Effector CD8-positive, alpha-beta T cell (primary cell): ENCODE data around the gene MATN1.

Experiments
- DNase-seq: peaks from one replicate; lab custom pipeline; 2025; lab: John Stamatoyannopoulos, UW

Gene MATN1

GRCh38 chr1:30731806-30732276, 8.5 kb upstream of the MATN1 start:
- DNase-seq = no peak

- no peak for DNase-seq
These were observed 7.9 kb upstream of the MATN1 start for GRCh38 chr1:30731109-30731805.

DNA sequence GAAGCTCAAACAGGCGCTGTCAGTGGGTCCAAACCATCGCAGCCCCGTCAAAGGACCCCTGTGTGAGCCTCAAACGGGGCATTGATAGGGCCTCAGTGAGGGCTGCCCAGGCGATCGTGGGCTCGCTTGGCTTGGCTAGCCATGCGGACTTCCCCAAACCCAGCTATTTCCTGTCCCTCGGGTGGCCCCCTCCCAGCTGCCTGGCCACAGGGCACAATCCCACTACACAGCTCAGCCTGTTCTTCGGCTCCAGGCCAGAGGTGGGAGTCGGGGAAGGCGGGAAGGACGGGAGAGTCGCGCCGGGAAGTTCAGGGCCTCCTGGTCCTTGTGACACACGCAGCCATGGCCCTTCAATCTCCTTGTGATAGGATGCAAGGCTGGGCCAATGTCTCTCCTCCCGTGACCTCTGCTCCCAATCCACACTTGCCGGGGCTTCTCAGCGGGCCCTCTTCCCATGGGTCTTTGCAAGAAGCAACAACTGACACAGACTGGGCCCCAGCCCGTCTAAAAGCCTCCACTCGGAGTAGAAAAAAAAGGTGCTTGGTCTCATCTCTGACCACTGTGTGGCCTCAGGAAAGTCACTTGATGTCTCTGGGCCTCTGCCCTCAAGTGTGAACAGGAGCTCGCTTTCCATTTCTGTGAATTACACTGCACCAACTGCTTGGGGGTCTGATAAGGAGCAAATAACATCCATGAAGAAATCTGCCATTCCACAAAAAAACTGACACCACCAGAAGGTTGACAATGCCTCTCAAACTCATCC, 7.1 kb upstream of the MATN1 start:
- DNase-seq = no peak

DNA sequence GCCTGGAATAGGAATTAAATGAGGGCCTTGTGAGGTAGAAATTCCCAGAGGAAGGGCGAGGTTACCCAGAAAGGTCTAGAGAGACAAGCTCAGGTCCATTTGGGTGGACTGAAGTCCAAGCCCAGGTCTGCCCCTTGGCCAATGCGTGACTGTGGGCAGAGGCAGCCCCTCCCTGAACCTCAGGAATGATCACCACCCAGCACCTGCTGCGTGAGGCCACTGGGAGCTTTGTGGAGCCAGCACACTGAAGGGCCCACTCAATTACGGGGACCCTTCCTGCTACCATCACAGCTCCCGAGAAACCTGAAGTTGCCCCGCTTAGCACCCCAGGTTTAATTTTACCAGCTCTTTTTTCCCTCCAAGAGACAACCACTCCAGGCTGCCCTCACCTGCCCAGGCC, 6.5 kb upstream of the MATN1 start:
- DNase-seq = no peak

- DNase-seq = no peak
These were observed 5.7 kb upstream of the MATN1 start for GRCh38 chr1:30728832-30729638.

DNA sequence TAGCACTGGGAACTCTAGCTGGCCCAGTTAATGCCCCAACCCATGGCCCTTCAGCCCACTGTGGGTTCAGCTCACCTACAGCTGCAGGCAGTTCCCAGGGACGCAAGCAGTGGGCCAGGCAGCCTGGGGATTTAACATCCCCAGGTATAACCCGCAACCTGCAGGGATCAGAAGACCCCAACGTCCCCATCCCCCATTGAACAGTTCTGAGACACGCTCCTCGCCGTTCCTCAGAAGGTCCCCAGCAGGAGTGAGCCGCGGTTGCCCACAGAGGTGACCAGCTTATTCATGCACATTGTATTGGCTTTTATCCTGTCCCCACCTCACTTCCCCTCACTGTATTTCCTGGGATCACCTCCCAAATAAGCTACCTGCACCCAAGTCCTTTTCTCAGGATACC, 5.0 kb upstream of the MATN1 start:
- DNase-seq = no peak

GRCh38 chr1:30727824-30728223, 4.4 kb upstream of the MATN1 start:
- DNase-seq = no peak

- DNase-seq = no peak
These were observed 3.6 kb upstream of the MATN1 start for GRCh38 chr1:30726773-30727684.

DNA sequence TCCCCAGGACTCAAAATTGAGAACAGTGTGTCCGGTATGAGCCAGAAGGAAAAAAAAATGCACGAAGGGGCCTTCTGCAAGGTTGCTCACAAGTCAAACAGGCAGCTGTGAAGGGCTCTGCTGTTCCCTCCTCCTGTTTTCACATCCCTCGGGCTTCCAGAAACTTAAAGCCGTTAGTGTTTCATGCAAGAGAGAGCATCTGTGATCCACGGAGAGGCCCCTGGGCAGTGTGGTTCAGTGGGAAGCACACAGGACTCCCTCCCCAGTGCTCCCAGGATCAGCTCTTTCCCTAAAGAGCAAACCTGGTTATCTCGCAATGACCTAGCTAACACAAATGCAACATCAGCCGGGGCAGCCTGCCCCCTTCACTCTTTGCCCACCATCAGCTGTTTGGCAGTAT, 2.9 kb upstream of the MATN1 start:
- no peak for DNase-seq

DNA sequence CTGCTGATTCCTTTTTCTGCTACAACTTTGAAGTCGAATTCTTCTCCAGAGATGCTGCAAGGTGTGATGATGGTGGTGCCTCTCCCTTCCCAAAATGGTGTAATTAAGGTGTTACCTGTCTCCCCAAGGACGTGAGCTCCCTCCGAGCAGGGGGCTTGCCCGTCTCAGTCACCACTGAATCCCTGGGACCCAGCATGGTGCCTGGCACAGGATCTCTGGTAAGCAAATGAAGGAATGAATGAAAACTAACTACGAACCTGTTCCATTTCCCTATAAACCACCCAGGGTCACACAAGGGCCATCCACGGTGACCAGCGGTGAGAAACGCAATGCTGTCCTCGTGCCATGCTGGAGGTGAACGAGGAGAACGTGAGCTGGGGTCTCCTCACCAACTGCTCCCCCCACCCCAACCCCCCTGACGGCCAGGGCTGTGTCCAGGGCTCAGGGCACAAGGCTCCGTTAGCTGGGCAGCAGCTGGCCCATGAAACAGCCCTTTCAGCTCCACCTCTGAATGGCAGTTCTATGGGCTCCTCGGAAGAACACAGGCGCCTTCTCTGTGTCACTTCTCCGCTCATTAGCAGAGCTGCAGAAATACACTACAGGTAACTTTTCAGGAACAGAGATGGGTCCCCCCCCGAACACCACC, 2.2 kb upstream of the MATN1 start:
- no peak for DNase-seq

DNA sequence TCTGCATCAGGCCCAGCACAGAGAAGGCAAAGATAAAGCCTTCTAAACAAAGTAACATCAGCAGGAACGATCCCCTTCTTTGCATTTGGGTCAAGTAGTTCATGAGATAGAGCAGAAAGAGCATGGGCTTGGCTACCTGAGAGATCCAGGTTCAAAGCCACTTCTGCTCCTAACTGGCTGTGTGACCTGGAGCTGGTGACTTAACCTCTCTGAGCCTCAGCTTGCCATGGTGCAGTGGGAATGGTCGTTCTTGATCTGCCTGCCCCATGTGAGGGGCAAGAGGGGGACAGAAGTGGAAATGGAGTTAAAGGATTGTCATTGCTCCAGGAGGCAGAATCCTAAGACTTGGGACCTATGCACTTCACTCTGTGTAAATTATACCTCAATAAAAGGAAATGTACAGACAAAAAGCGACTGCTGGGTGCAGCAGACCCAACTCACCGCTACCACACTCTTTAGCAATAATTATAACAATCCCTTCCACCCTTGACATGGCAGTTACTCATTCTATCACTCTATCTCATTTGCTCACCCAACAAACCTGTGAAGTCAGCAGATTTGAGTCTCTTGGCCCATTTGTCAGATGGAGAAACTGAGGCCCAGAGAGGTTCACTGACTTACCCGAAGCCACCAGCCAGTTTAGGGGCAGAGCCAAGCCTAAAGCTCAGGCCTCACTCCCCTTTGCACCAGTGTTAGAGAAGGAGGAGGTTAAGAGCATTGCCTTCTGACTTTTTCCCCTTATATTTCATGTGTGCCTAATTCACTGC, 1.5 kb upstream of the MATN1 start:
- DNase-seq = no peak

DNA sequence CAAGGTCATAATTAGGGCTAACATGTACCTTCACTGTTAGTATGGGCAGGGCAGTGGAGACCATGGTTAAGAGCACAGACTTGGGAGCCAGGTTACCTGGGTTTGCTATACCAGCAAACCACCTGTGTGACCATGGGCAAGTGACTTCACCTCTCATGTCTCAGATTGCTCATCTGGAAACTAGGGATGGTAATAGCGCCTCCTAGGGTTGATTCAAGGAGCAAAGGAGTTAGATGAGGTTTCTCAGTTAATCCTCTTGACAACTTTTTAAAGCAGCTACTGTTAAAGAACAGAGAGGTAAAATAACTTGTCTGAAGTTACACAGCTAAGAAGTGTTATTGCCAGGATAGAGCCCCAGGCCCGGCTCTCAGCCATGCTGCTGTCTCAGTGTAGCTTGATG, 790 bp upstream of the MATN1 start:
- no peak for DNase-seq

DNA sequence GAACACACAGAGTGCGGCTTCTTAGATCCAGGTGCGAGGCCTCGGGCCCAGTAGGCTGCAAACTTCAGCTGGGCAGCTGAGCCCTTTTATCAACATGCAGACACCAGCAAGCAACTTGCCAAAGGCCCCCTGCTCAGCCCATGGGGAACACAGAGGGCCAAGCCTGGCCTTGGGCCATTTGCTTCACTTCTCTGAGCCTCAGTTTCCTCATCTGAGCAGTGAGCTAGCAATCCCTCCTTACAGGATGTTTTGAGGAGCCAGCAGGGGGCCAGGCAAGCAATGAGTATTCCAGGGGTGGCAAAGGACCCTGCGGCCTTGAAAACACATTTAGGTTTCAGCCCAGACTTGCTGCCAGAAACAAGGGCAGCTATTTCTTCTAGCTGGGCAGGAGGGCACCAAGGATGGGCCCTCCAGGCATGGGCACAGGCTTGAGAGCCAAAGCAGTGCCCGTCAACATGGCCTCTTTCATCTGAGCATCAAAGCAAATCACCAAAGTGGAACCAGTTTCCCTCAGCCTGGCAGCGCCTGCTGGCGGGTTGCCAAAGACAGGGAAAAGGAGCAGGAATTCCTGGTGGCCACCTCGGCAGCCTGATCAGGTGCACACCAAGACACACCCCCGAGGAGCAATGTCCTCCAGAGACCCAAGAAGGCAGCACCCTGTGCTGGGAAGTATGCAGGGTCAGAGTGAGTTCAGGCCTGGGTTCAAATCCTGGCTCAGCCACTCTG, 1.4 kb downstream of the MATN1 start:
- DNase-seq = no peak

GRCh38 chr1:30721341-30721793, 2.0 kb downstream of the MATN1 start:
- DNase-seq = no peak

DNA sequence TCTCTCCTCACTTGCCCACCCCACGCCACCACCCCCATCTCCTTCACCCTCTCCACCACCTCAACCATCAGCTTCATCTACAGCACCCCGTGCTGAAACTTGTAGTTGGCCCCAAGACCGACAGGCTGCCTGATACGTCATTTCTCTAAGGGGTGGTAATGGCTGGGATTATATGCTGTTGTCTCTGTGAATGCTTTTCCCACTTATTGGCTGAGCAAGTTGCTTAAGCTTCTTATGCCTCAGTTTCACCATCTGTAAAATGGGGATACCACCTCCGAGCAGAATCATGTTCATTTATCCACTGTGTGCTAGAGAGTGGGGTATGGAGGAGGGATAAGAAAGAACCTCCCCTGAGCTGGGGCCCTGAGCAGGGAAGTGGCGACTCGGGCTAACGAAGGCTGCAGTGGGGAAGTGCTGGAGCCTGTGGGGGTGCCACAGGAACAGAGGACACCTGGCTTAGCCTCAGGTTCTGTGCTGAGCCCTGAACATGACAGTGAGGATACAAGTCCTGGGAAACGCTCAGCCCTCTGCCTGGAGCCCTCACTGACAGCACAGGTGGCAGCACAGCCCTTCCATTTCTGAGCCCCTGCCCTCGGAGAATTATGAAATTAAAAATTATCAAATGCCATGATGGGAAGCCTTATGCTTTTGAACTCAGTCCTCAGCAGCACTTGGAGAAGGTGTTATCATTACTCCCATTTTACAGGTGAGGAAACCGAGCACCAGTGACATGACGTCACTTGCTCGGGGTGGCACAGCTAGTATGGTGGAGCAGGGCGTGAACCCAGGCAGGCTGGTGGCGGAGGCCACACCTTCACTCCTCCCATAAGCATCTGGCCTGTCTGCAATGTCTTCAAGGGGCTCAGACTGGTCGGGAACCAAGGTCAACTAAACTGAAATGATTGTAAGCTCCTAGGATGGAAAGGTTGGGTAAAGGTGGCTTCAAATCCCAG, 2.8 kb downstream of the MATN1 start:
- no peak for DNase-seq

GRCh38 chr1:30719406-30720270, 3.7 kb downstream of the MATN1 start:
- DNase-seq = no peak

GRCh38 chr1:30718636-30719405, 4.6 kb downstream of the MATN1 start:
- DNase-seq = peak; percentile 83
